ENCODE measurements around the gene ABCF1. TPM values are rescaled to one million over a fixed set of nuclear protein-coding genes. Genes with fewer than 3 reads are reported as not detected.

ABCF1 gene
- total and polyA plus RNA-seq, 9 of the 15 experiments (the other 6 are each of a cell fraction or from before 2014, with no cell fraction given) = 41.6 to 193 (median 102) TPM

DNA sequence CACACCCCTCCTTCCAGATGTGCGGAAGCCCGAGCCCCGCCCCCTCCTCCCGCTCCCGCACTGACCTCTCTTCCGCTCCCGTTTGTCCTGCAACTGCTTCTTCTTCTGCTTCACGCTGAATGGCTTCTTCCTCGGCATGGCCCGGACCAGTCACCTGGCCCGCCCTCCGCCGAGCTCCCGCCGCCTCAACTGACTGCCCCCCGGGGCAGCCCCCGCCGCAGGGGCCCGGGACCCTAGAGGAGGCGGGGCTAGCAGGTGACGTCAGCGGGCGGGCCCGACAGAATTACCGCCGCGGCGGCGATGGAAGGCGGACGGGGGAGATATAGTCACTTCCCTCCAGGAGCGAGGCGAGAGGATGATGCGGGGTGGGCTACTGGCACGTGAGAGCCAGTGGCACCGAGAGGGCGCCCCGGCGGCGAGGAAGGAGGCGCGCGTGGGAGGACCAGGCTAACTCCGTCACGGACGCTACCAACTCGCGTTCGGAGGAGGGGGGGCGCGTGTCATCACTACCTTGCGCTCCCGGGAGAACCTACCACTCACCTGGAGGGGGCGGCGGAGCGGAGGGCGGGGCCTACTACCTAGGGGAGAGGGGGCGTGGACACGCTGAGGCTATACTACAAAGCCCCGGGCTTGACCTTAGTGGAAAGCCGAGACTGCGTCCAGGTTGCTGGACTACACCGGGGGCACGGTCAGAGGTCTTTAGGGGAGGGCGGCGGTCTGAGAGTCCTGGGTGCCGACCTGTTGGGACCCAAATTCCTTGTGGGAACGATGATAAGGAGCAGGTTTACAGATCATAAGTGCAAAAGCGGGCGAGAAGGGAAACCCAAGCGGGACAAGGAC lies 15.0 kb upstream of the ABCF1 start, which contains the start of gene GNL1 (continued):
- no peak for TF ChIP-seq NR0B1 (IDR thresholded peaks at IDR 0.05; ENCODE audit: partially characterized antibody)
- no peak for TF ChIP-seq ZNF518B (CRISPR knock-in tag; IDR thresholded peaks at IDR 0.05)
- peak; percentile 80 for TF ChIP-seq TFAP4 (CRISPR knock-in tag; IDR thresholded peaks at IDR 0.05; ENCODE audit: borderline replicate concordance)
- no peak for TF ChIP-seq ID3 (CRISPR knock-in tag; IDR thresholded peaks at IDR 0.05)
- TF ChIP-seq ID3 (tag; IDR thresholded peaks at IDR 0.05) = no peak
- no peak for TF ChIP-seq ATF4 (CRISPR knock-in tag; IDR thresholded peaks at IDR 0.05)
- 0 out of 2 replicates have a peak, but pooled peaks have one; percentile 5 for TF ChIP-seq ZNF584 (CRISPR knock-in tag; IDR thresholded peaks at IDR 0.05; ENCODE audit: low read depth)
- peak; percentile 5 for TF ChIP-seq TCF3 (CRISPR knock-in tag; IDR thresholded peaks at IDR 0.05)
- no peak for TF ChIP-seq ZNF76 (CRISPR knock-in tag; IDR thresholded peaks at IDR 0.05; ENCODE audit: borderline replicate concordance)
- TF ChIP-seq, protein P1, sequence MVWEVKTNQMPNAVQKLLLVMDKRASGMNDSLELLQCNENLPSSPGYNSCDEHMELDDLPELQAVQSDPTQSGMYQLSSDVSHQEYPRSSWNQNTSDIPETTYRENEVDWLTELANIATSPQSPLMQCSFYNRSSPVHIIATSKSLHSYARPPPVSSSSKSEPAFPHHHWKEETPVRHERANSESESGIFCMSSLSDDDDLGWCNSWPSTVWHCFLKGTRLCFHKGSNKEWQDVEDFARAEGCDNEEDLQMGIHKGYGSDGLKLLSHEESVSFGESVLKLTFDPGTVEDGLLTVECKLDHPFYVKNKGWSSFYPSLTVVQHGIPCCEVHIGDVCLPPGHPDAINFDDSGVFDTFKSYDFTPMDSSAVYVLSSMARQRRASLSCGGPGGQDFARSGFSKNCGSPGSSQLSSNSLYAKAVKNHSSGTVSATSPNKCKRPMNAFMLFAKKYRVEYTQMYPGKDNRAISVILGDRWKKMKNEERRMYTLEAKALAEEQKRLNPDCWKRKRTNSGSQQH (CRISPR knock-in tag; IDR thresholded peaks at IDR 0.05) = no peak; the same call in 1 of the 2 replicates
- TF ChIP-seq GTF2B (IDR thresholded peaks at IDR 0.05; ENCODE audit: extremely low read depth, insufficient read length) = no peak
- TF ChIP-seq, protein P2, sequence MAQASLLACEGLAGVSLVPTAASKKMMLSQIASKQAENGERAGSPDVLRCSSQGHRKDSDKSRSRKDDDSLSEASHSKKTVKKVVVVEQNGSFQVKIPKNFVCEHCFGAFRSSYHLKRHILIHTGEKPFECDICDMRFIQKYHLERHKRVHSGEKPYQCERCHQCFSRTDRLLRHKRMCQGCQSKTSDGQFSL (CRISPR knock-in tag; IDR thresholded peaks at IDR 0.05) = peak; percentile 31; the same call in 1 of the 2 replicates
- TF ChIP-seq, protein P2 (tag; IDR thresholded peaks at IDR 0.05) = peak in 1 of 2 experiments; percentile 78; a peak in 2 of 4 replicates
- TF ChIP-seq, protein P3, sequence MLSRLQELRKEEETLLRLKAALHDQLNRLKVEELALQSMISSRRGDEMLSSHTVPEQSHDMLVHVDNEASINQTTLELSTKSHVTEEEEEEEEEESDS (CRISPR knock-in tag; IDR thresholded peaks at IDR 0.05) = no peak

All from K562 (cell line).